Measurements from ENCODE around the gene TRABD2A. TPM values are rescaled to one million over a fixed set of nuclear protein-coding genes. Genes with fewer than 3 reads are reported as not detected.

The TRABD2A gene
- total and polyA plus RNA-seq, 2 of the 13 experiments (the other 11 are each of a cell fraction or from before 2014, with no cell fraction given) = 0.15 TPM; not detected in 1

- TF ChIP-seq RBM22 (optimal IDR thresholded peaks at IDR 0.05; ENCODE audit: low read length) (no peak), SRSF4 (IDR thresholded peaks at IDR 0.05; ENCODE audit: low read depth, low read length, poor library complexity, severe bottlenecking) (no peak), ZNF468 (CRISPR knock-in tag; IDR thresholded peaks at IDR 0.05) (no peak), HOMEZ (CRISPR knock-in tag; IDR thresholded peaks at IDR 0.05; ENCODE audit: low read depth) (peak; percentile 75; the same call in 1 of the 2 replicates), ZNF20 (CRISPR knock-in tag; IDR thresholded peaks at IDR 0.05) (no peak), CBX2 (IDR thresholded peaks at IDR 0.05; ENCODE audit: low read depth, low read length) (no peak), CBX2 (CRISPR knock-in tag; IDR thresholded peaks at IDR 0.05; ENCODE audit: low read depth) (peak; percentile 84), THAP11 (CRISPR knock-in tag; IDR thresholded peaks at IDR 0.05) (peak; percentile 83), ZNF660 (CRISPR knock-in tag; IDR thresholded peaks at IDR 0.05; ENCODE audit: borderline replicate concordance, low read depth) (peak; percentile 58; the same call in 1 of the 2 replicates), MED1 (CRISPR knock-in tag; IDR thresholded peaks at IDR 0.05) (peak; percentile 95), ZNF510 (CRISPR knock-in tag; IDR thresholded peaks at IDR 0.05; ENCODE audit: low read depth) (peak; percentile 96), ZNF615 (CRISPR knock-in tag; IDR thresholded peaks at IDR 0.05; ENCODE audit: borderline replicate concordance) (peak; percentile 92; the same call in 1 of the 2 replicates), KMT2A (CRISPR knock-in tag; IDR thresholded peaks at IDR 0.05) (peak; percentile 87), ZNF331 (CRISPR knock-in tag; IDR thresholded peaks at IDR 0.05) (peak; percentile 97), ZMYM4 (CRISPR knock-in tag; IDR thresholded peaks at IDR 0.05) (peak; percentile 99), ZEB1 (IDR thresholded peaks at IDR 0.05; ENCODE audit: insufficient replicate concordance, low read depth) (peak; percentile 84), ZNF709 (CRISPR knock-in tag; IDR thresholded peaks at IDR 0.05) (peak; percentile 55; the same call in 1 of the 2 replicates), FLYWCH1 (CRISPR knock-in tag; IDR thresholded peaks at IDR 0.05) (no peak), ATF7 (IDR thresholded peaks at IDR 0.05) (no peak), ATF7 (CRISPR knock-in tag; IDR thresholded peaks at IDR 0.05) (peak; percentile 83)
- TF ChIP-seq, protein P1, sequence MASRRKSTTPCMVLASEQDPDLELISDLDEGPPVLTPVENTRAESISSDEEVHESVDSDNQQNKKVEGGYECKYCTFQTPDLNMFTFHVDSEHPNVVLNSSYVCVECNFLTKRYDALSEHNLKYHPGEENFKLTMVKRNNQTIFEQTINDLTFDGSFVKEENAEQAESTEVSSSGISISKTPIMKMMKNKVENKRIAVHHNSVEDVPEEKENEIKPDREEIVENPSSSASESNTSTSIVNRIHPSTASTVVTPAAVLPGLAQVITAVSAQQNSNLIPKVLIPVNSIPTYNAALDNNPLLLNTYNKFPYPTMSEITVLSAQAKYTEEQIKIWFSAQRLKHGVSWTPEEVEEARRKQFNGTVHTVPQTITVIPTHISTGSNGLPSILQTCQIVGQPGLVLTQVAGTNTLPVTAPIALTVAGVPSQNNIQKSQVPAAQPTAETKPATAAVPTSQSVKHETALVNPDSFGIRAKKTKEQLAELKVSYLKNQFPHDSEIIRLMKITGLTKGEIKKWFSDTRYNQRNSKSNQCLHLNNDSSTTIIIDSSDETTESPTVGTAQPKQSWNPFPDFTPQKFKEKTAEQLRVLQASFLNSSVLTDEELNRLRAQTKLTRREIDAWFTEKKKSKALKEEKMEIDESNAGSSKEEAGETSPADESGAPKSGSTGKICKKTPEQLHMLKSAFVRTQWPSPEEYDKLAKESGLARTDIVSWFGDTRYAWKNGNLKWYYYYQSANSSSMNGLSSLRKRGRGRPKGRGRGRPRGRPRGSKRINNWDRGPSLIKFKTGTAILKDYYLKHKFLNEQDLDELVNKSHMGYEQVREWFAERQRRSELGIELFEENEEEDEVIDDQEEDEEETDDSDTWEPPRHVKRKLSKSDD (CRISPR knock-in tag; IDR thresholded peaks at IDR 0.05; ENCODE audit: low read depth) = peak; percentile 93
- TF ChIP-seq, protein P2, sequence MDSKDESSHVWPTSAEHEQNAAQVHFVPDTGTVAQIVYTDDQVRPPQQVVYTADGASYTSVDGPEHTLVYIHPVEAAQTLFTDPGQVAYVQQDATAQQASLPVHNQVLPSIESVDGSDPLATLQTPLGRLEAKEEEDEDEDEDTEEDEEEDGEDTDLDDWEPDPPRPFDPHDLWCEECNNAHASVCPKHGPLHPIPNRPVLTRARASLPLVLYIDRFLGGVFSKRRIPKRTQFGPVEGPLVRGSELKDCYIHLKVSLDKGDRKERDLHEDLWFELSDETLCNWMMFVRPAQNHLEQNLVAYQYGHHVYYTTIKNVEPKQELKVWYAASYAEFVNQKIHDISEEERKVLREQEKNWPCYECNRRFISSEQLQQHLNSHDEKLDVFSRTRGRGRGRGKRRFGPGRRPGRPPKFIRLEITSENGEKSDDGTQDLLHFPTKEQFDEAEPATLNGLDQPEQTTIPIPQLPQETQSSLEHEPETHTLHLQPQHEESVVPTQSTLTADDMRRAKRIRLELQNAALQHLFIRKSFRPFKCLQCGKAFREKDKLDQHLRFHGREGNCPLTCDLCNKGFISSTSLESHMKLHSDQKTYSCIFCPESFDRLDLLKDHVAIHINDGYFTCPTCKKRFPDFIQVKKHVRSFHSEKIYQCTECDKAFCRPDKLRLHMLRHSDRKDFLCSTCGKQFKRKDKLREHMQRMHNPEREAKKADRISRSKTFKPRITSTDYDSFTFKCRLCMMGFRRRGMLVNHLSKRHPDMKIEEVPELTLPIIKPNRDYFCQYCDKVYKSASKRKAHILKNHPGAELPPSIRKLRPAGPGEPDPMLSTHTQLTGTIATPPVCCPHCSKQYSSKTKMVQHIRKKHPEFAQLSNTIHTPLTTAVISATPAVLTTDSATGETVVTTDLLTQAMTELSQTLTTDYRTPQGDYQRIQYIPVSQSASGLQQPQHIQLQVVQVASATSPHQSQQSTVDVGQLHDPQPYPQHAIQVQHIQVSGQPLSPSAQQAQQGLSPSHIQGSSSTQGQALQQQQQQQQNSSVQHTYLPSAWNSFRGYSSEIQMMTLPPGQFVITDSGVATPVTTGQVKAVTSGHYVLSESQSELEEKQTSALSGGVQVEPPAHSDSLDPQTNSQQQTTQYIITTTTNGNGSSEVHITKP (CRISPR knock-in tag; IDR thresholded peaks at IDR 0.05; ENCODE audit: low read depth) = peak; percentile 78
Measured at GRCh38 chr2:84925724-84926376, 45.0 kb upstream of the TRABD2A start (continued).
